Transverse colon (tissue), 4 donors: ENCODE data around the gene PDE7B.

ENCODE experiments used
- POLR2A ChIP-seq: fragments of 450-650 bp; IDR thresholded peaks from one replicate; pipeline ENCODE4 v1.6.1; 2016; ENCODE audit warnings: antibody characterized with exemption, mild to moderate bottlenecking, moderate library complexity
- POLR2AphosphoS5 ChIP-seq, 3 donors: sonication (generic); formaldehyde crosslinking; IDR thresholded peaks; one replicate each; pipeline ENCODE4 v1.6.1; 2016; ENCODE audit warnings: antibody characterized with exemption in 3 of 3
- TF ChIP-seq, protein P1 (sequence below), 5 experiments: fragments of 200-600 bp in 3 of 5; fragments of 450-650 bp in 2 of 5; sonication (generic) in 3 of 5; IDR thresholded peaks; 1 replicate in 2 of 5; 2 replicates in 3 of 5; pipeline ENCODE4 v1.5.1; 2016 to 2017; ENCODE audit warnings: antibody characterized with exemption in 5 of 5, inconsistent platforms in 3 of 5, mild to moderate bottlenecking in 2 of 5, moderate library complexity in 1 of 5

DNA sequence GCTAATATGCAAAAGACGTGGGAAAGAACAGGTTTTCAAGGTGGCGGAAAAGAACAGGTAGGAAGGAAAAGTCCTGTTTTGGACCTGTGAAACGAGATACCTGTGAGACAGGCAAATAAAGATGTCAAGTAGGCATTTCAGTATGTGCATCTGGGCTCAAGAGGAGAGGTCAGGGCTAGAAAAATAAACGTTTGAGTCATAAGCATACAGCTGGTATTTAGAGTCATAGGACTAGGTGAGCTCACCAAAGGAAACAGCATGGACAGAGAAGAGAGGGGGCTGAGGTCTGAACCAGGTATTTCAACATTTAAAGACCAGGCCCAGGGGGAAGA lies 383.7 kb downstream of the PDE7B start:
- TF ChIP-seq, protein P1, sequence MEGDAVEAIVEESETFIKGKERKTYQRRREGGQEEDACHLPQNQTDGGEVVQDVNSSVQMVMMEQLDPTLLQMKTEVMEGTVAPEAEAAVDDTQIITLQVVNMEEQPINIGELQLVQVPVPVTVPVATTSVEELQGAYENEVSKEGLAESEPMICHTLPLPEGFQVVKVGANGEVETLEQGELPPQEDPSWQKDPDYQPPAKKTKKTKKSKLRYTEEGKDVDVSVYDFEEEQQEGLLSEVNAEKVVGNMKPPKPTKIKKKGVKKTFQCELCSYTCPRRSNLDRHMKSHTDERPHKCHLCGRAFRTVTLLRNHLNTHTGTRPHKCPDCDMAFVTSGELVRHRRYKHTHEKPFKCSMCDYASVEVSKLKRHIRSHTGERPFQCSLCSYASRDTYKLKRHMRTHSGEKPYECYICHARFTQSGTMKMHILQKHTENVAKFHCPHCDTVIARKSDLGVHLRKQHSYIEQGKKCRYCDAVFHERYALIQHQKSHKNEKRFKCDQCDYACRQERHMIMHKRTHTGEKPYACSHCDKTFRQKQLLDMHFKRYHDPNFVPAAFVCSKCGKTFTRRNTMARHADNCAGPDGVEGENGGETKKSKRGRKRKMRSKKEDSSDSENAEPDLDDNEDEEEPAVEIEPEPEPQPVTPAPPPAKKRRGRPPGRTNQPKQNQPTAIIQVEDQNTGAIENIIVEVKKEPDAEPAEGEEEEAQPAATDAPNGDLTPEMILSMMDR (IDR thresholded peaks at IDR 0.05), result no peak
- TF ChIP-seq POLR2A (no peak), POLR2AphosphoS5 (IDR thresholded peaks at IDR 0.05) (no peak)
